Body of pancreas (tissue), 4 donors: ENCODE measurements around the gene INSIG1. TPM values are rescaled to one million over a fixed set of nuclear protein-coding genes. Genes with fewer than 3 reads are reported as not detected.

Source experiments
- ATAC-seq: fragments of 150-250 bp; one replicate; pipeline ENCODE4 v1.9.1; 2016
- DNase-seq, 4 donors: peaks; one replicate each; pipeline ENCODE4 v3.0.0-alpha.2; 2019
- H3K27ac ChIP-seq, 4 donors: fragments of 200-600 bp; sonication (generic); 1 replicate in 3 of 4; 2 replicates in 1 of 4; pipeline versions ENCODE4 v1.5.1 to v1.6.1; 2016 to 2019; ENCODE audit warnings: mild to moderate bottlenecking in 1 of 4, mixed read lengths in 1 of 4, moderate library complexity in 1 of 4
- H3K27me3 ChIP-seq, 2 donors: fragments of 200-600 bp; sonication (generic); one replicate each; pipeline ENCODE4 v1.6.0; 2016; ENCODE audit warnings: mild to moderate bottlenecking in 1 of 2
- H3K36me3 ChIP-seq, 2 donors: fragments of 200-600 bp; sonication (generic); replicated peaks in 1 of 2; 2 replicates each; pipeline ENCODE4 v1.5.1; 2016; ENCODE audit warnings: low read depth in 2 of 2; ENCODE audit not compliant: insufficient read depth in 1 of 2
- H3K4me1 ChIP-seq: fragments of 200-600 bp; sonication (generic); one replicate; pipeline ENCODE4 v1.6.0; 2016
- H3K4me3 ChIP-seq, 2 donors: fragments of 200-600 bp; sonication (generic); 1 replicate in 1 of 2; 2 replicates in 1 of 2; pipeline ENCODE4 v1.5.1; 2016 to 2019
- H3K9me3 ChIP-seq, 3 donors: fragments of 200-600 bp; sonication (generic); 1 replicate in 2 of 3; 2 replicates in 1 of 3; pipeline ENCODE4 v1.5.1; 2016
- CTCF ChIP-seq, 7 experiments: fragments of 450-650 bp in 4 of 7; fragments of 200-600 bp in 3 of 7; sonication (generic) in 3 of 7; IDR thresholded peaks; one replicate each; pipeline ENCODE4 v1.5.1; 2016 to 2019; ENCODE audit warnings: antibody characterized with exemption in 7 of 7
- POLR2A ChIP-seq, 3 donors: fragments of 450-650 bp; IDR thresholded peaks; one replicate each; pipeline ENCODE4 v1.6.1; 2016; ENCODE audit warnings: antibody characterized with exemption in 3 of 3, mild to moderate bottlenecking in 2 of 3
- WGBS, 2 donors: methylation state at CpG; one replicate each; pipeline ENCODE4 v1.1.5; 2017; 5-methylcytosine and 5-hydroxymethylcytosine counted together
- intact Hi-C: fragments of 100-400 bp; cut with DNase I; formaldehyde crosslinking; loops from one replicate; pipeline ENCODE4 v1.15.1; 2023
- total RNA-seq, 2 donors: library from RNA; depleted of rRNA; stranded (reverse); fragments of >200 nt; gene quantifications; one replicate each; pipeline ENCODE4 v1.1.0, GENCODE V29; 2016

INSIG1 gene
- total RNA-seq, 2 donors from 2014 or later: 47.0 to 79.8 TPM

- no peak overlapping the region for H3K4me3 ChIP-seq
- no peaks in the 10 kb centered on the region for H3K36me3 ChIP-seq
- peaks cover 73% of the 10 kb centered on the region for H3K4me1 ChIP-seq
- peak in 1 of 4 donors; percentile 31 for DNase-seq
- no peak for ATAC-seq
- H3K27me3 ChIP-seq: no peaks in the 10 kb centered on the region
- intact Hi-C loops: no loop called here
- peak in 1 of 3 donors; percentile 26 for TF ChIP-seq POLR2A (IDR thresholded peaks at IDR 0.05)
- TF ChIP-seq CTCF (IDR thresholded peaks at IDR 0.05): no peak
- 26 to 28% methylated on average over 7 to 11 of the region's 11 CpGs for WGBS, 2 donors
- H3K27ac ChIP-seq: peak overlapping the region in 3 of 4 donors; percentile 10 to 96 (median 22)
- no peaks in the 10 kb centered on the region for H3K9me3 ChIP-seq
Observed at GRCh38 chr7:155300641-155301452, 3.2 kb downstream of the INSIG1 start.

GRCh38 chr7:155303039-155303593, 5.4 kb downstream of the INSIG1 start:
- Histone ChIP-seq H3K4me1 (peaks cover 75% of the 10 kb centered on the region), H3K9me3 (no peaks in the 10 kb centered on the region), H3K36me3 (no peaks in the 10 kb centered on the region), H3K27me3 (no peaks in the 10 kb centered on the region), H3K4me3 (no peak overlapping the region), H3K27ac (peak overlapping the region in 3 of 4 donors; percentile 1 to 26 (median 22))
- ATAC-seq (no peak), DNase-seq (peak in 2 of 4 donors; percentile 29 to 51)
- WGBS, 2 donors: 36 to 37% methylated on average over 9 to 10 of the region's 10 CpGs
- intact Hi-C loops: no loop called here
- TF ChIP-seq CTCF (IDR thresholded peaks at IDR 0.05) (no peak), POLR2A (IDR thresholded peaks at IDR 0.05) (no peak)

- 44 to 62% methylated on average over 10 of the region's 10 CpGs for WGBS, 2 donors
- H3K27ac ChIP-seq: peak overlapping the region in 3 of 4 donors; percentile 1 to 22 (median 20)
- no peak for ATAC-seq
- no peak overlapping the region for H3K4me3 ChIP-seq
- no peak for DNase-seq
- H3K9me3 ChIP-seq: no peaks in the 10 kb centered on the region
- H3K4me1 ChIP-seq: peaks cover 75% of the 10 kb centered on the region
- no peak for TF ChIP-seq CTCF (IDR thresholded peaks at IDR 0.05)
- no peak for TF ChIP-seq POLR2A (IDR thresholded peaks at IDR 0.05)
- H3K27me3 ChIP-seq: no peaks in the 10 kb centered on the region
- intact Hi-C loops: no loop called here
- peaks cover under 1 to 3% of the 10 kb centered on the region in 2 donors for H3K36me3 ChIP-seq
Observed at GRCh38 chr7:155303897-155304296, 6.2 kb downstream of the INSIG1 start.

- no peaks in the 10 kb centered on the region for H3K27me3 ChIP-seq
- intact Hi-C loops: no loop called here
Observed at GRCh38 chr7:155305231-155305904, 7.7 kb downstream of the INSIG1 start.

More at GRCh38 chr7:155305231-155305904, 7.7 kb downstream of the INSIG1 start:
- peaks cover 5 to 6% of the 10 kb centered on the region in 2 donors for H3K36me3 ChIP-seq
- no peak for TF ChIP-seq CTCF (IDR thresholded peaks at IDR 0.05)
- no peak for TF ChIP-seq POLR2A (IDR thresholded peaks at IDR 0.05)
- H3K4me3 ChIP-seq: no peak overlapping the region
- 52 to 55% methylated on average over 9 of the region's 9 CpGs for WGBS, 2 donors
- peaks cover 67% of the 10 kb centered on the region for H3K4me1 ChIP-seq
- no peaks in the 10 kb centered on the region for H3K9me3 ChIP-seq
- peak overlapping the region in 3 of 4 donors; percentile 11 to 70 (median 61) for H3K27ac ChIP-seq
- no peak for DNase-seq
- ATAC-seq: no peak
